WTC11 (cell line): Measurements from ENCODE around the gene JOSD1. TPM values are rescaled to one million over a fixed set of nuclear protein-coding genes. Genes with fewer than 3 reads are reported as not detected.

Source experiments
- ATAC-seq: fragments of 200-7000 bp; cut with Tn5 transposase; 2 replicates; pipeline ENCODE4 v1.10.0; 2021; ENCODE audit warnings: mild to moderate bottlenecking, moderate library complexity
- CTCF ChIA-PET: fragments of 300-600 bp; sonication (Branson Sonifier 250); formaldehyde crosslinking; loops from one replicate; lab custom pipeline; 2021; ENCODE audit warnings: antibody characterized with exemption; lab: Charles Lee
- POLR2A ChIA-PET: fragments of 350-600 bp; sonication (Branson Sonifier 250); formaldehyde crosslinking; loops from one replicate; lab custom pipeline; 2021; ENCODE audit warnings: antibody characterized with exemption; lab: Charles Lee
- DNase-seq: peaks from one replicate; pipeline ENCODE4 v3.0.0; 2021; ENCODE audit warnings: low spot score
- H3K27ac Mint-ChIP-seq: 2 replicates; pipeline ENCODE4 v1.8.0; 2021; ENCODE audit warnings: mixed read lengths
- H3K27me3 Mint-ChIP-seq: 2 replicates; pipeline ENCODE4 v1.8.0; 2021; ENCODE audit warnings: low read depth, mild to moderate bottlenecking, moderate library complexity, mixed read lengths
- H3K36me3 Mint-ChIP-seq: 2 replicates; pipeline ENCODE4 v1.8.0; 2021; ENCODE audit warnings: mixed read lengths
- H3K4me1 Mint-ChIP-seq: 2 replicates; pipeline ENCODE4 v1.8.0; 2022; ENCODE audit warnings: mixed read lengths
- H3K4me3 Mint-ChIP-seq: 2 replicates; pipeline ENCODE4 v1.8.0; 2021; ENCODE audit warnings: mild to moderate bottlenecking, moderate library complexity, mixed read lengths
- H3K9me3 Mint-ChIP-seq: 2 replicates; pipeline ENCODE4 v1.8.0; 2021; ENCODE audit warnings: mixed read lengths
- CBFB ChIP-seq: sonication (generic); formaldehyde crosslinking; IDR thresholded peaks from 2 replicates; pipeline ENCODE4 v1.8.1; 2022; ENCODE audit warnings: mild to moderate bottlenecking, low read depth, missing genetic modification reagents
- CREB1 ChIP-seq: sonication (generic); formaldehyde crosslinking; IDR thresholded peaks from 2 replicates; pipeline ENCODE4 v1.8.0; 2023; ENCODE audit warnings: mild to moderate bottlenecking, missing genetic modification reagents
- CTCF ChIP-seq: fragments of 200-600 bp; IDR thresholded peaks from 2 replicates; pipeline ENCODE4 v1.8.0; 2022; ENCODE audit warnings: antibody characterized with exemption
- EMX1 ChIP-seq: fragments of 250-450 bp; sonication (Bioruptor Pico); IDR thresholded peaks from 2 replicates; pipeline ENCODE4 v1.8.0; 2021; ENCODE audit warnings: mild to moderate bottlenecking
- GRHL2 ChIP-seq: fragments of 250-450 bp; sonication (Bioruptor Pico); IDR thresholded peaks from 2 replicates; pipeline ENCODE4 v1.8.0; 2022; ENCODE audit warnings: mild to moderate bottlenecking, moderate library complexity; ENCODE audit not compliant: insufficient replicate concordance, severe bottlenecking
- HMGXB4 ChIP-seq: sonication (generic); formaldehyde crosslinking; IDR thresholded peaks from 2 replicates; pipeline ENCODE4 v1.8.1; 2023; ENCODE audit warnings: mild to moderate bottlenecking, moderate library complexity, missing genetic modification reagents
- MLX ChIP-seq: sonication (generic); formaldehyde crosslinking; IDR thresholded peaks from 2 replicates; pipeline ENCODE4 v1.8.1; 2023; ENCODE audit warnings: mild to moderate bottlenecking, missing genetic modification reagents, moderate library complexity
- MYBL2 ChIP-seq: sonication (generic); formaldehyde crosslinking; IDR thresholded peaks from 2 replicates; pipeline ENCODE4 v1.8.1; 2023; ENCODE audit warnings: mild to moderate bottlenecking, moderate library complexity, missing genetic modification reagents
- NR1H2 ChIP-seq: sonication (generic); formaldehyde crosslinking; IDR thresholded peaks from 2 replicates; pipeline ENCODE4 v1.9.0; 2021; ENCODE audit warnings: mild to moderate bottlenecking, moderate library complexity, missing genetic modification reagents
- NR2C2 ChIP-seq: sonication (generic); formaldehyde crosslinking; IDR thresholded peaks from 2 replicates; pipeline ENCODE4 v1.8.0; 2022; ENCODE audit warnings: mild to moderate bottlenecking, missing genetic modification reagents
- NR3C1 ChIP-seq: sonication (generic); formaldehyde crosslinking; conservative IDR thresholded peaks from 2 replicates; pipeline ENCODE4 v1.8.1; 2023; ENCODE audit warnings: low read depth, mild to moderate bottlenecking, missing genetic modification reagents
- PRRX2 ChIP-seq: fragments of 250-450 bp; sonication (Bioruptor Pico); IDR thresholded peaks from 2 replicates; pipeline ENCODE4 v1.8.0; 2021; ENCODE audit warnings: mild to moderate bottlenecking
- TP53 ChIP-seq: sonication (generic); formaldehyde crosslinking; IDR thresholded peaks from 2 replicates; pipeline ENCODE4 v1.8.1; 2023; ENCODE audit warnings: mild to moderate bottlenecking, missing genetic modification reagents
- USF1 ChIP-seq: sonication (generic); formaldehyde crosslinking; IDR thresholded peaks from 2 replicates; pipeline ENCODE4 v1.8.0; 2022; ENCODE audit warnings: mild to moderate bottlenecking, missing genetic modification reagents
- ZNF281 ChIP-seq: sonication (generic); formaldehyde crosslinking; IDR thresholded peaks from 2 replicates; pipeline ENCODE4 v1.8.0; 2023; ENCODE audit warnings: mild to moderate bottlenecking, missing genetic modification reagents
- ZNF423 ChIP-seq: fragments of 250-450 bp; sonication (Bioruptor Pico); IDR thresholded peaks from 2 replicates; pipeline ENCODE4 v2.1.2; 2022; ENCODE audit warnings: mild to moderate bottlenecking, moderate library complexity
- ZNF671 ChIP-seq: fragments of 250-450 bp; sonication (Bioruptor Pico); IDR thresholded peaks from 2 replicates; pipeline ENCODE4 v1.8.0; 2021; ENCODE audit warnings: mild to moderate bottlenecking
- total RNA-seq: library from RNA; stranded (reverse); gene quantifications from 3 replicates; pipeline ENCODE4 v1.2.3, GENCODE V29; 2021

Gene JOSD1
- total RNA-seq, 1 experiment from 2014 or later, result 24.5 TPM

GRCh38 chr22:38750104-38750503, 49.4 kb upstream of the JOSD1 start:
- DNase-seq, result no peak
- H3K4me3 Mint-ChIP-seq, result no peak overlapping the region
- no peak overlapping the region for H3K27ac Mint-ChIP-seq
- no peaks in the 10 kb centered on the region; the same call in 1 of the 2 replicates for H3K27me3 Mint-ChIP-seq
- peaks cover 6% of the 10 kb centered on the region for H3K36me3 Mint-ChIP-seq
- TF ChIP-seq PRRX2, result no peak
- TF ChIP-seq CBFB (CRISPR knock-in tag), result no peak
- TF ChIP-seq EMX1 (CRISPR knock-in tag), result no peak
- TF ChIP-seq HMGXB4, result no peak
- TF ChIP-seq, all 79 proteins: peak for 0
- POLR2A ChIA-PET, result no interaction called here
- CTCF ChIA-PET, result interaction anchor here (2.7 to 2.8 kb wide), 2 partner anchors 16 to 18 kb away, joined by 10 to 11 read pairs; no protein-coding TSS in a partner anchor
- Mint-ChIP-seq H3K9me3 (no peaks in the 10 kb centered on the region), H3K4me1 (peaks cover 13% of the 10 kb centered on the region)
- no peak for ATAC-seq

- TF ChIP-seq ZNF423 (no peak), USF1 (CRISPR knock-in tag) (no peak), NR2C2 (CRISPR knock-in tag) (no peak), NR1H2 (CRISPR knock-in tag) (no peak), ZNF671 (no peak), MLX (CRISPR knock-in tag) (no peak), CREB1 (CRISPR knock-in tag) (no peak), ZNF281 (CRISPR knock-in tag) (no peak), MYBL2 (CRISPR knock-in tag) (no peak), NR3C1 (no peak), GRHL2 (CRISPR knock-in tag) (no peak), CTCF (no peak), TP53 (CRISPR knock-in tag) (no peak)
- Mint-ChIP-seq H3K4me3 (no peak overlapping the region), H3K27ac (no peak overlapping the region), H3K36me3 (peaks cover 10% of the 10 kb centered on the region), H3K4me1 (no peaks in the 10 kb centered on the region; the same call in 1 of the 2 replicates), H3K27me3 (no peaks in the 10 kb centered on the region), H3K9me3 (no peaks in the 10 kb centered on the region)
- ChIA-PET CTCF (interaction anchor here (0.9 to 4.0 kb wide), 4 partner anchors 9 to 20 kb away, joined by 3 to 20 read pairs (median 5); no protein-coding TSS in a partner anchor), POLR2A (interaction anchor here (0.6 kb wide), 1 partner anchor 79 kb away, joined by 3 read pairs; no protein-coding TSS in a partner anchor)
- no peak for DNase-seq
- ATAC-seq, result no peak
Observed at GRCh38 chr22:38748487-38749136, 47.9 kb upstream of the JOSD1 start.
